ENCODE measurements around the gene PEF1. TPM values are rescaled to one million over a fixed set of nuclear protein-coding genes. Genes with fewer than 3 reads are reported as not detected.

Gene PEF1
- total RNA-seq, 1 experiment from 2014 or later = 56.3 TPM

DNA sequence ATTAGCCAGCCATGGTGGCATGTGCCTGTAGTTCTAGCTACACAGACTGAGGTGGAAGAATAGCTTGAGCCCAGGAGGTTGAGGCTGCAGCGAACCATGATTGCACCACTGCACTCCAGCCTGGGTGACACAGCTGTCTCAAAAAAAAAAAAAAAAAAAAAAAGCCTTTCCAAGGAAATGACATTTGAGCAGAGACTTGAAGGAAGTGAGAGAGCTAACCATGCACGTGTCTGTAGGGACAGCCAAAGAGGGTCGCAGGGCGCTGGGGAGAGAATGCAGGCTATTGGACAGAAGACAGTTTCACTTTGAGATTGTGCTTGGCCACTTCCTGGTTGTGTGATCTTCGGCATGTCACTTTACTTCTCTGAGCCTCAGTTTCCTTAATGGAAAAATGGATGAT lies 20.4 kb downstream of the PEF1 start:
- no TSS peak for BruUV-seq (replicated peaks)
- no peak for TF ChIP-seq EZH2 (IDR thresholded peaks at IDR 0.05; ENCODE audit: borderline replicate concordance, low read depth, low read length, poor library complexity, severe bottlenecking)
- TF ChIP-seq, protein P1, sequence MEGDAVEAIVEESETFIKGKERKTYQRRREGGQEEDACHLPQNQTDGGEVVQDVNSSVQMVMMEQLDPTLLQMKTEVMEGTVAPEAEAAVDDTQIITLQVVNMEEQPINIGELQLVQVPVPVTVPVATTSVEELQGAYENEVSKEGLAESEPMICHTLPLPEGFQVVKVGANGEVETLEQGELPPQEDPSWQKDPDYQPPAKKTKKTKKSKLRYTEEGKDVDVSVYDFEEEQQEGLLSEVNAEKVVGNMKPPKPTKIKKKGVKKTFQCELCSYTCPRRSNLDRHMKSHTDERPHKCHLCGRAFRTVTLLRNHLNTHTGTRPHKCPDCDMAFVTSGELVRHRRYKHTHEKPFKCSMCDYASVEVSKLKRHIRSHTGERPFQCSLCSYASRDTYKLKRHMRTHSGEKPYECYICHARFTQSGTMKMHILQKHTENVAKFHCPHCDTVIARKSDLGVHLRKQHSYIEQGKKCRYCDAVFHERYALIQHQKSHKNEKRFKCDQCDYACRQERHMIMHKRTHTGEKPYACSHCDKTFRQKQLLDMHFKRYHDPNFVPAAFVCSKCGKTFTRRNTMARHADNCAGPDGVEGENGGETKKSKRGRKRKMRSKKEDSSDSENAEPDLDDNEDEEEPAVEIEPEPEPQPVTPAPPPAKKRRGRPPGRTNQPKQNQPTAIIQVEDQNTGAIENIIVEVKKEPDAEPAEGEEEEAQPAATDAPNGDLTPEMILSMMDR (conservative IDR thresholded peaks at IDR 0.05; ENCODE audit: low read depth, low read length) = no peak
- no peak overlapping the region for H3K27ac ChIP-seq (ENCODE audit: low read depth, low read length, poor library complexity, severe bottlenecking)
- H3K27me3 ChIP-seq (replicated peaks; ENCODE audit: insufficient read depth, low read depth, low read length, poor library complexity) = no peaks in the 10 kb centered on the region
- no peak for DNase-seq (ENCODE audit: low spot score)
- ChIA-PET CTCF (no interaction called here), POLR2A (ENCODE audit: low non-redundant PET) (no interaction called here)
- no peaks in the 10 kb centered on the region for H3K9me3 ChIP-seq (ENCODE audit: low read depth, low read length, poor library complexity, severe bottlenecking)
- peaks cover 9% of the 10 kb centered on the region for H3K36me3 ChIP-seq (ENCODE audit: insufficient read depth, low read length, poor library complexity, severe bottlenecking)
- H3K4me3 ChIP-seq (ENCODE audit: low read depth, low read length, poor library complexity, severe bottlenecking) = no peak overlapping the region
- intact Hi-C loops (cut with micrococcal nuclease; ENCODE audit: unreplicated experiment) = no loop called here
- H3K4me1 ChIP-seq (ENCODE audit: insufficient read depth, low read length, poor library complexity, severe bottlenecking) = no peaks in the 10 kb centered on the region

DNA sequence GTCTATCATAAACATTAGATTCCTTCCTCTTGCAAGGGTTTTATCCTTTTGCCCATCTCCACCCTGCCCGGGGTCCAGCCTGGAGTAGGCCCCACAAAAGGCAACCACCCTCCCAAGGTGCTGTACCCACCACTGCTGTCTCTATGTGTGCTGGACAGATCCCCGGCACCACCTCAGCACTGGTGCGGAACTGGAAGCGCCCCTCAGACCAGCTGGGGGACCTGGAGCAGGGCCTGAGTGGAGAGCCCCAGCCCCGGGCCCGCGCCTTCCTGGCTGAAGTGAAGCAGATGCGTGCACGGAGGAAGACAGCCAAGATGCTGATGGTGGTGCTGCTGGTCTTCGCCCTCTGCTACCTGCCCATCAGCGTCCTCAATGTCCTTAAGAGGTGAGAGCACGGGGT lies 21.3 kb downstream of the PEF1 start:
- no TSS peak for BruUV-seq (replicated peaks)
- no peak for DNase-seq (ENCODE audit: low spot score)
- no peaks in the 10 kb centered on the region for H3K4me1 ChIP-seq (ENCODE audit: insufficient read depth, low read length, poor library complexity, severe bottlenecking)
- no peaks in the 10 kb centered on the region for H3K36me3 ChIP-seq (ENCODE audit: insufficient read depth, low read length, poor library complexity, severe bottlenecking)
- no peaks in the 10 kb centered on the region for H3K9me3 ChIP-seq (ENCODE audit: low read depth, low read length, poor library complexity, severe bottlenecking)
- TF ChIP-seq, protein P1 (conservative IDR thresholded peaks at IDR 0.05; ENCODE audit: low read depth, low read length) = no peak
- no peak for TF ChIP-seq EZH2 (IDR thresholded peaks at IDR 0.05; ENCODE audit: borderline replicate concordance, low read depth, low read length, poor library complexity, severe bottlenecking)
- CTCF ChIA-PET = no interaction called here
- intact Hi-C loops (cut with micrococcal nuclease; ENCODE audit: unreplicated experiment) = no loop called here
- H3K27ac ChIP-seq (ENCODE audit: low read depth, low read length, poor library complexity, severe bottlenecking) = no peak overlapping the region
- H3K4me3 ChIP-seq (ENCODE audit: low read depth, low read length, poor library complexity, severe bottlenecking) = no peak overlapping the region
- H3K27me3 ChIP-seq (replicated peaks; ENCODE audit: insufficient read depth, low read depth, low read length, poor library complexity) = no peaks in the 10 kb centered on the region
- POLR2A ChIA-PET (ENCODE audit: low non-redundant PET) = no interaction called here

DNA sequence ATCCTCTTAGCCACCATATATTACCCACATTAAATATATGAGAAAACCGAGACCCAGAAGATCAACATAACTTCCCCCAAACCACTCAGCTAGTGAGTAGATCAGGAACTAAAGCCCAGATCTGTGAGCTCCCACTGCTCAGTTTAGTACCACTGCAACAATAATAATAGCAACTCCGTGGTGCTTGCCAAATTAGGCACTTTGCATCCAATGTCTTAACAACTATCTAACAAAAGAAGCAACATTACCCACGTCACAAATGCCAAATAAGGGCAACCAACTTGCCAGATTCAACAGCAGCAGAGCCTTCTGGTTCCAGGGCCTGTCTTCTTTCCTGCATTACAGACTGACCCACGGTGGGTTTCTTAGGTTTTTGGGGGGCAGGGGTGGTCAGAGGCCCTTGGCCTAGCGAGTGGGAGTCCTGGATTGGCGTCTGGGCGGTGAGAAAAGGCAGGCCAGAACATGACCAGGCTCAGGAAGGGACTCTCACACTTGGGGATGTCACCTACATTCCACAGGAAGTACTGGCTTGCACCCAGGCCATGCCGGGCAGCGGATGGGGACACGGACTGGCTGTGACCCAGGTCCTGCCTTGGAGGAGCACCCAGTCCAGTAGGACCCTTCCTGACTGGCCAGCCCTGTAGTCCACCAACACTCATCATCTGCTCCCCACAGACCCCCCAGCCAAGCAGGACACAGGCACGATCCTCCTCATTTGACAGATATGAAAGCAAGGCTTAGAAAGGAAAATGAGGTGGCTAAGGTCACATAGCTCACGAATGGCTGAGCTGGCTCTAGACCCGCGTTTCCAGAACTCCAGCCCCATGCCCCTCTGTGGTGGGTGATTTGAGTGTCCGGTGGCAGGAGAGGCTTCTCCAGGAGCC lies 22.6 kb downstream of the PEF1 start:
- BruUV-seq (replicated peaks) = no TSS peak
- Histone ChIP-seq H3K4me1 (ENCODE audit: insufficient read depth, low read length, poor library complexity, severe bottlenecking) (no peaks in the 10 kb centered on the region), H3K27ac (ENCODE audit: low read depth, low read length, poor library complexity, severe bottlenecking) (no peak overlapping the region), H3K4me3 (ENCODE audit: low read depth, low read length, poor library complexity, severe bottlenecking) (no peak overlapping the region), H3K36me3 (ENCODE audit: insufficient read depth, low read length, poor library complexity, severe bottlenecking) (no peaks in the 10 kb centered on the region), H3K27me3 (replicated peaks; ENCODE audit: insufficient read depth, low read depth, low read length, poor library complexity) (peaks cover 2% of the 10 kb centered on the region), H3K9me3 (ENCODE audit: low read depth, low read length, poor library complexity, severe bottlenecking) (no peaks in the 10 kb centered on the region)
- intact Hi-C loops (cut with micrococcal nuclease; ENCODE audit: unreplicated experiment) = no loop called here
- DNase-seq (ENCODE audit: low spot score) = no peak
- CTCF ChIA-PET = no interaction called here
- POLR2A ChIA-PET (ENCODE audit: low non-redundant PET) = no interaction called here
- no peak for TF ChIP-seq EZH2 (IDR thresholded peaks at IDR 0.05; ENCODE audit: borderline replicate concordance, low read depth, low read length, poor library complexity, severe bottlenecking)
- TF ChIP-seq, protein P1 (conservative IDR thresholded peaks at IDR 0.05; ENCODE audit: low read depth, low read length) = no peak

All from A673 (cell line).